Hematopoietic multipotent progenitor cell (in vitro differentiated cells): ENCODE measurements around the gene SLIT3. TPM values are rescaled to one million over a fixed set of nuclear protein-coding genes. Genes with fewer than 3 reads are reported as not detected.

Source experiments
- DNase-seq, 3 donors: peaks; one replicate each; pipeline ENCODE4 v3.0.0-alpha.2; 2011 to 2015; ENCODE audit warnings: low read depth in 2 of 3, low spot score in 2 of 3
- total RNA-seq: library from RNA; depleted of rRNA; stranded (reverse); fragments of >200 nt; gene quantifications from one replicate; pipeline ENCODE4 v1.2.3, GENCODE V29; 2012

The SLIT3 gene
- total RNA-seq: under 0.01 TPM

DNA sequence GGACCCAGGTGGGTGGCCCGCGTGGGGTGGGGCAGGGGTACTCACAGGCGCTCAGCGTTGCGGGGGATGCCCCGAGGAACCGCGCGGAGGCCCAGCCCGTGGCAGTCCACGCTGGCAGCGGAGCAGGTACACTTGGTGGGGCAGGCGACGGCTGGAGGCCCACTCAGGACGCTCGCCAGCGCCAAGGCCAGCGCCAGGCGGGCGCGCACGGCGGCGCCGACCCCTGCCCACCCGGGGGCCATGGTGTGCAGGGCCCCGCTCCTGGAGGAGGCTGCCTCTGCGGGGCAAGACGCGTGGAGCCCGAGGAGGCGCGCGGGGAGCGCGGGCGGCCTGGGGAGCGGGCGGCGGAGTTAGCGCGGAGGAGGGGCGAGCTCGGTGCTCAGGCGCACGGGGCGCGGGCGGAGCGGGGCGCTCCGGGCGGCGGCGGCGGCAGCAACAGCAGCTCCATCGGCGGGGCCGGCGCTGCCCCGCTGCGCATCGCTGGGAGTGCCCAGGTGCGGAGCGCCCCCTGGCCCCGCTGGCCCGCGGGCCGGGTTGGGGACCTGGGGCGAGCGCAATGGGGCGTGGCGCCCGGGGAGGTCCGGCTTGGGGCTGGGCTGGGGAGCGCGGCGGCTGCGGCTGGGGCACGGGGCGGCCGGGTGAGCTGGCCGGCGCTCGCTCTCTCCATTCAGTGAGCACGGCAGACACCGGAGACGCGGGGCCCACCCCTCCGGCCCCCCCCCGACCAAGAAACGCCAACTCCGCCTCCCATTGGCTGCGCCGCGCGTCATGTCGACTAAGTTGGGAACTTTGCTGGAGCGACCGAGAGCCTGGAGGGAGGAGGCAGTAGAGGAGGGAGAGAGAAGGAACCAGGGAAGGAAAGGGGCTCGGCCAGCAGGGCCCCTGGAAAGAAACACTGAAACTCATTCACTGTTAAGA, at the start of gene SLIT3:
Gene SLIT3, minus strand, starts transcription at position 672 of the 918 bp plus-strand sequence. Its CDS starts 430 bp downstream, at position 242.
- peak in 2 of 3 donors; percentile 4 to 5 for DNase-seq

DNA sequence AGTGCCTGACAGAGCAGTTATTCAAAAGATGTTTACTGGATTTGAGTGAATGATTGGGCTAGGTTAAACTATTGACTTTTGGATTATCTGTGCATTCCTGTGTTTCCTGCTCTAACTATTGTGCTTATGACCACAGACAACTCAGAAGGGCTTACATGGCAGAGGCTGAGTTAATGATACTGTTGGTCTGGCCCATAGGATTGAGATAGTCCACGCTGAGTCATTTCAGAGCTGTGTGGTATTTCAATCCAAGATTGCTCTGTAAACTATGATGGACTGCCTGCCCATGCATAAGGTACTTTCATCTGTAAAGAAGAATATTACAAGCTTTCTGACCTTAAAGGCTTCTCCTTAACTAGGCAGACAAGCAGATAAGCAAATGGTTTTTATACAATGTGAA, 49.1 kb upstream of the SLIT3 start:
- no peak for DNase-seq

DNA sequence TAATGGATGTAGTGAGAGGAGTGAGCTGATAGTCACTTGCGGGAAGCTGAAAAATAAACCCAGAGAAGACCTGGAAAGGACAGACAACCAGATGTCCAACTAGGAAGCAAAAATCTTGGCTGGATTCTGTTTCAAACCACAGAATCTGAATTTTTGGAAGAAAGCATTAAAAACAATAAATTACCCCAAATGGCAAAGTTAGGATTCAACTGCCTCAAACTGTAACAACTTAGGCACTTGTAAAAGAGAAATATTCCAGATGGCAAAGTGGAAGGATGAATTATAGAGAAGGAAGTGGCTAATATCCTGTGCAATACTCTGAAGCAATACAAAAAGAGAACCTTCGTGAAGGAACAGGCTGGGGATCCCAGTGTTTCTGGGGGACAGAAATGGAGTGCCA, 46.8 kb upstream of the SLIT3 start:
- DNase-seq: no peak

DNA sequence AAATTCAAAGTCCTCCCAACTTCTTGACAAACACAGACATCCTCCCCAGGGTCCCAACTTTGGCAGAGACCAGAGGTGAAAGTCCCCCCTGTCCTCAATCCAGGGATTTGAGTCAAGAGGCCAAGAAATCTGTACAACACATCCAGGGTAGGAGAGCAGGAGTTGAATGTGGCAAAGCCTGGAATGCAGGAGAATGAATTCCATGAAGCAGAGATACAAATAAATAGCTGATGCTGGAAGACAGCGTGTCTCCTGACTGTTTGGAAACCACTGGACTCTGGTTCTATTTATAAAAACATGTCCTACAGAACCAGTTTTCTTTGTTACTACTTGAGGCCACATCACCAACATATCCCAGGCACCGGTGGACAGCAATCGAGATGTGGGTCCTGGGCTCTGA, 43.7 kb upstream of the SLIT3 start:
- no peak for DNase-seq

DNA sequence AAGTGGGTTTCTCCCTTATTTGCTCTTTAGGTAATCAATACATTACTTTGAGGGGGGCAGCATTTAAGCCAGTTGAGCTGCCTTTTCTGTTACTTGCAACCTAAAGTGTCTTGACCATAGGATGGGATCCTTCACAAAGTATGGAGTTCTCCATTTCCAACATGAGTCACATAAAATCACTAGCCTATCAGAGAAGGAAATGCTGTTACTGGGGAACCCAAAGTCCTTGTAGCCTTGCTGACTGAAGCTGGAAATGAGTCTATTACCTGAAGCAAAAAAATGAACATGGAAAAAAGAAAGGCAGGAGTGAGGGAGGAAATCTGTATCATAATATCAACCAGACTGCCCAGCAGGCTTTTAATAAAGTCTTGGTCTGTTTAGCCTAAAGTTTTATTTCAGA, 42.8 kb upstream of the SLIT3 start:
- DNase-seq: no peak

DNA sequence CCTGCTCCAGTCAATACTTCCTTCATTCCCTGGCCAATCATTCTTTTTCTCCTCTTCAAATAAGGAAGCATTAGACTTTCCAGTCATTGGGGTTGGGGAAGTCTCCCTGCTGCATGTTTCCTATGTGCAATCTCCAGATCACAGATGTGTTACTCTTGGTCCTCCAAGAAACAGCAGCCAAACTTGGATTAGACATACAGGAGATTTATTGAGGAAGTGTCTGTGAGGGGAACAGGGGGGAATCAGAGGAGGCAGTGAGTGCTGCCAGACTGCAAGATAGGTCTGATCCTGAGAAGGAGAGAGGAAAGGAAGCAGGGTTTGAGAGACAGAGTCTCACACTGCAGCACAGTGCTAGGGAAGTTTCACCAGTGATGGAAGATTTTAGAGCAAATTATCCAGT, 40.6 kb upstream of the SLIT3 start:
- DNase-seq: peak in 1 of 3 donors; percentile 24

DNA sequence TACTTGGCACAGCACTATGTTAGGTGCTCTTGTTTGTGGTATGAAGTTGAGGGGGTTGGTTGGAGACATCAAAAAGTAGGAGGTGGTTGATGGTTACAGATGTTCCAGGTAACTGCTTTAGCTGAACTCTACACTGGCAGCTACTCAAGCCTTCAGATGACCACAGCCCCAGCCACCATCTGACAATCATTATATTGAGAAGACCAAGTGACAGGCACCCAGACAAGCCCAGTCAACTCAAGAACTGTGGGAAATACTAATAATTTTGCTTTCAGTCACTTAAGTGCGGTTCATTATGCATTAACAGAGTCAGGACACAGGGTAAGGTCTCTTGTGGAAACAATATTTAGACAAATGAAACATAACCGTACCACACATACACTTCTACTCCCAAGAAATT, 38.9 kb upstream of the SLIT3 start:
- DNase-seq: no peak

DNA sequence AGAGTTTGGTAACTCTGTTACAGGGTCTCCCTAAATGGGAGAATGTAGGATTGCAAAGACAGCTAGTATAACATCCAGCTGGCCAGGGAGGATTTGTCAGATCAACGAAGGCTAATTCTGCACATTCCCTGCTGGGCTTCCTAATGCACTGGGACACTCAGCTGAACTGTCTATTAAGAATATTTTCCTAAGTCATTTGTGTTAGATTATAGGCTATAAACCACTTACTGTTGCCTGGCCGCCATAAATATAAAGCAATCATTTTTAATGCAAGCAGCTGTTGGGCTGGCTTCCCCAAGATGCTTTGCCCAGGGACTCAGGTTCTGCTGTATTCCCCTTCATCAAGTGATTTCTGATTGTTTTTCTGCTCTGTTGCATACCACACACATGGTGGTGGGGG, 35.3 kb upstream of the SLIT3 start:
- DNase-seq: no peak

DNA sequence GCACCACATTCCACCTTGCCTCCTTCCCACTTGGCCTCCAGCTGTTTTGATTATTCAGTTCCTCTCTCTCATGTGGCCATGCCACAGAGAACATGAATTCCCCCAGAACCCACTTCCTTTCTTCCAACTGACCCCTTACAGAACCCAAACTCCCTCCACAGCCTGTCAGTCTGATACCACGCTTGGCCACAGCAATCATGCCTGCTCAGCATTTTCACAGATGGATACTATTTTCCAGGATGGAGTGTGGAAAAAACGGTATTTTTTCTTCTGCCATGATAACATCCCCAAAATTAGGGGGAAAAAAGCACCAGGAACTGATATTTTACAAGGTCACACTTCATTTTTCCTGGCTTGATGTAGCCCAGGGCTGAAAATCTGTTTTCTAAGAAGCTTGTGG, 34.9 kb upstream of the SLIT3 start:
- DNase-seq: no peak

DNA sequence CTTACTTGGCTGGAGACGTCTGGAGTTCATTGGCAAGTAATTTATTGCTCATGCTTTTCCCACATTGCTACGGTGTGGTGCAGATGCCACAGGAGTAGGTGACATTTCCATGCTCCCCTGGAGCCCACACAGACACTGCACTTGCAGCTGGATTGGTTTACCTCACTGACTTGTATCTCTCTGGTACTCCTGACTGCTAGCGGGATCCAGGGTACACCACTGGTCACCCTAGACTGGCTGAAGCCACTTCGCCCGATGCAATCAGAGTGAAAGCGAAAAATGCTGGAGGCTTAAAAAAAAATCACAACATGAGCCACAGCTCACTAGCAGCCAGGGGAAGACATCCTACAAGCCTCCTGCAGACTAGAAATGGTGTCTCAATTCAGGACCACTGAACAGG, 32.6 kb upstream of the SLIT3 start:
- DNase-seq: no peak

DNA sequence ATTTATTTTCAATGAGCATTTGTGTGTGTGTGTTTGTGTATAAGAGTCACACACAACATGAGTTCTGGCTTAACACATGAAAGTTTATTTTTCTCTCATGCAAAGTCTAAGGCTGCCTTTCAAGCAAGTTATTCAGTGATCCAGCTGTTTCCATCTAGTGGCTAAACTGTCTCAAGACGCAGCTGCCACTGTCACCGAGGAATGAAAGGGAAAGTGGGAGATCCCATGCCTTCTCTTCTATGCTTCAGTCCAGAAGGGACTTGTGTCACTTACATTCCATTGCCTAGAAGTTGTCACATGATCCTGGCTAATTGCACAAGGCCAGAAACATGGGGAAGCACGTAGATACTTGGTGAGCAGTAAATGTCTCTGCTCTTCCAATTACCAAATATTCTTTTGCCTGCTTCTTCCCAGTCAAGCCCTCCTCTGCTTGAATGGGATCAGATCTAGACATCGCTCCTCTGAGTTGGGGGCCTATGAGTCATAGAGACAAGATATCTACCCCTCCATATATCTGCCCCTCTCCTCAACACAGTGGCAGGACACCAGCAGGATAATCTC, 30.4 kb upstream of the SLIT3 start:
- DNase-seq: no peak

DNA sequence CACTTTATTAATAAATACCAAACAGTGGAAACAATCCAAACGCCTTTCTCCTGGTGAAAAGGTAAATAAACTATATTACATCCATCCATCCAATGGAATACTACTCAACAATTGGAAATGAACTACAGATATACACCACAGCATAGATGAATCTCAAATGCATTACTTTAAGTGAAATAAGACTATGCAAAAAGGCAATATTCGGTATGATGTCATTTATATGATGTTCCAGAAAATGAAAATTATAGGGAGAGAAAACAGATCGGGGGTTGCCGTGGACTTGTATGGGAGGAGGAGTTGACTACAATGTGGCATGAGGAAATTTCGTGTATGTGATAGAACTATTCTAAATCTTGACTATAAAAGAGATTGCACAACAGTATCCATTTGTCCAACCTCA, 27.5 kb upstream of the SLIT3 start:
- no peak for DNase-seq

DNA sequence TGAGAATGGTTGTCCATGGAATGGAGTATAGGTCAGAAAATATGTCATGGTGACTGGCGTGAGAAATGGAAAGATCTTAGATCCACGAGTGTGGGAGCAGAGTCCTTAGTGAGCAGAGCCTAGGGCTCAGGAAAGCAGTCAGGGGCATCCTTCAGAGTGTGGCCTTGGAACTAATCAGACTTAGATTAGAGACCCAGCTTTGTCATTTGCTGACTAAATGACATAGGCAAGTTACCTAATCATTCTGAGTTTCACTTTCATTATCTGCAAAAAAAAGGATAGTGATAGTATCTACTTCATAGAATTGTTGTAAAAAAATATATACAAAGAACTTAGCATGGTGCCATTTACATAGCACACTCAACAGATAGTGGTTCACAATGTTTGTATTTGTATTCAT, 24.3 kb upstream of the SLIT3 start:
- DNase-seq: no peak

DNA sequence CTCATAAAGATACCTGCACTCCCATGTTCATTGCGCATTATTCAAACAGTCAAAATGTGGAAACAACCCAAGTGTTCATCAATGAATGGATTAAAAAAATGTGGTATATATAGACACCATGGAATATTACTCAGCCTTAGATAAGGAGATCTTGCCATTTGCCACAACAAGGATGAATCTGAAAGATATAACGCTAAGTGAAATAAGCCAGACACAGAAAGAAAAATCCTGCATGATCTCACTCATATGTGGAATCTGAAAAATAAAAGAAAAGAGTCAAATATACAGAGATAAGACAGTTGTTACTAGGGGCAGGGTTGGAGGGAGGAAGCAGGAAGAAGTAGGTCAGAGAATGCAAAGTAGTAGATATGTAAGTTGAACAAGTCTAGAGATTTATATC, 17.6 kb upstream of the SLIT3 start:
- no peak for DNase-seq

DNA sequence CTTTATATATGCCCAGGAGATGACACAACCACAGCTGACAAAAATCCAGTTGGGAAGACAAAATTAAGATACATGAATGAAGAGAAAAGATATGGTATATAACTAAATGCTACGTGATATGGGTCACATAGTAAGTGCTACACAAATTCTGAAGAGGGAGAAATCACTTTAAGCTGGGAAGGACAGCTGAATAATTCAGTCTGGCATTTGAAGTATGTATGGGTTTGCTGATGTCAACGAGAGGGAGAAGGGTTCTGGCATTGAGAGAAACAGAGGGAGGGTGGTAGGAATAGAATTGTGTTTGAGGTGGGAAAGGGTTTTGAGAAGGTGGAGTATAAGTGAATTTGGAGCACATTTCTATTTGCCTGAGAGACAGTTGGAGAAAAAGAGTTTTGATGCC, 6.7 kb upstream of the SLIT3 start:
- DNase-seq: no peak

DNA sequence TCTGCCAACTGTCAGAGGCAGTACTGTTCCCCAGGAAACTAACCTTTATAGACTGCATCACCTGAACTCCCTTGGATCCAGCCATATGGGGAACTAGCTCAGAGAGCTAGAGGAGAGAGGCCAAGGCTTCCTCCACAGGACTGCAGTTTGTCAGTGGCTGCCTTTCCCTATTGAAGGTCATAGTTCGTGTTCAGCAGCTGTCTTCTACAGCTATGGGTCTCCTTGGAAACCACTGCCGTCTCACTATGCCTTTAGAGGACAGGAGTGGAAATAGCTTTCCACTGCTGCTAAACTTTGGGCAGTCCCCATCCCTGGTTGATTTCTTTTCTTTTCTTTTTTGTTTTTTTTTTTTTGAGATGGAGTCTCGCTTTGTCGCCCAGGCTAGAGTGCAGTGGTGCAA, 4.4 kb upstream of the SLIT3 start:
- no peak for DNase-seq

DNA sequence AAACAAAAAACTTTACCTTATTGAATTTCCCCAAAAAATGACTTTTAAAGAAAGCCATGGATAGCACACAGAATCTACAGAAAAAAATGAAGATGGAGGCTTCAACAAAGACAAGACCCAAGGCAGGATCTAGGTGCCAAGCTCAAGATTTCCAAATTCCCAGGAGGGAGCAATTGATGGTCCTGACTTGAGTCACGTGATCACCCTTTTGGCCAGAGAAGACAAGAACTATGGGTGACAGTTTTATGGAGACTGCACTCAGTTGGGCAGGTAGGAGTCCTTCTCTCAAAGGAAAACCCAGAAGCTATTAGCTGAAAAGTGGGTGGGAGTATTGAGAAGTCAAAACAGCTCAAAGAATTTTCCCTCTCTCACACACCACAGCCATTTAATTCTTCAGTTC, 3.2 kb upstream of the SLIT3 start:
- no peak for DNase-seq

DNA sequence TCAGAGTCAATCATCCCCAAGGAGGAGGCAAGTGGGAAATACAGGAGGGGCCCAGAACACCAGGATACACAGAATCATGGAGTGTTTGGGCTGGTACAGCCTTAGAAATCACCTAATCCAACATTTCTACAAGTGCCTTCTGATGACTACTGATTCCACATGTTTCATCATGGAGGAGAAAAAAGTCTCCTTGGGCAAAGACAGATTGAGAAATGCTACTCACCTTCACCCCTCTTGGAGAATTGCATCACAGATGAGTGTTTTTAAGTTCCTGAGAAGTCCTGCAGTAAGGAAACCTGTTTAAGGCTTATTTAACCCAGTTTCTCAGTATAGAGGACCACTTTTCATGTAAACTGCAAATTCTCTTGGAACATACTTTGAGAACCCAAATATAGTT, 2.2 kb upstream of the SLIT3 start:
- DNase-seq: no peak

DNA sequence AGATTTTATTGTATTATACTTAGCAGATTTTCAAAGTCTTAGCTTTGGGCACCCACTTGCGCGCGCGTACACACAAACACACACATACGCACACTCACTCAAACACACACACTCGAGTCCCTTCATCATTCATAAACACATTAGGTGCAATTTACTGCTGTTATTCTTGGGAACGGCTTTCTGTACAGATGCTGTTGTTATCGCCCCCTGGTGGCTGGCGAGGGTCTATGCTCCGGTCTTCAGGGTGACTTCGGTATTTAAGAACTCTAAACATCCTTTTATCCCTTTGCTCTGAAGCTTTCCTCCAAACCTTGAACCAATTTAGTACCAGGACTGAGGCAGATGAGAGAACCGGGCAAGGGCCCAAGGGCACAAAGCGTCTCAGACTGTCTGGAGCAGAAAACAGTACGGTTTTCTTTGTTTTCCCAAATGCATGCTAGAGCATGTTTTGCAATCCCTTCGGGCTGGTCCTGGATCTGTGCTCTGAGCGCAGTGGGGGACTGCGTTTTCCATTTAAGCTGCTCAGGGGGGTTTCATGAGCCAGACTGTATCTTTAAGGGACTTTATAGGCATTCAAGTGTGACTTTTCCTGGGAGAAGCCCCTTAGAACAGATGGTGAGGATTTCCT, 1.7 kb upstream of the SLIT3 start:
- DNase-seq: peak; percentile 2 to 84 (median 70)

DNA sequence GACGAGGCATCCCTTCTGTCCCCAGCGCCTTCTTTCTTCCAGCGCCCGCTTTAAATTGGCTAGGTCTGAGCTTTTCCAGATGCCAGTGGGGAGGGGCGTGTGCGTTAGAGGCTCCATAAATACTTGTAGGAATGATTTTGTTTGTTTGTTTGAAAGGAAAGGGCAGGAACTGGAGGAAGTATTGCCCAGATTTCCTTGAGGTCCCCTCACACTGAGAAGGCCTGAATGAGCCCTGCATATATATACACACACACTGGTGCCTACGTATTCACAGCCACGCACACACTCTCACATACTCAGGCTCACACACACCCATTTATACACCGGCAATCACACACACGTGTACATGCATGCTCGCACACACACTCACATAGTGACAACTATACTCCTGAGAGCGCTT, 1.0 kb upstream of the SLIT3 start:
- no peak for DNase-seq

DNA sequence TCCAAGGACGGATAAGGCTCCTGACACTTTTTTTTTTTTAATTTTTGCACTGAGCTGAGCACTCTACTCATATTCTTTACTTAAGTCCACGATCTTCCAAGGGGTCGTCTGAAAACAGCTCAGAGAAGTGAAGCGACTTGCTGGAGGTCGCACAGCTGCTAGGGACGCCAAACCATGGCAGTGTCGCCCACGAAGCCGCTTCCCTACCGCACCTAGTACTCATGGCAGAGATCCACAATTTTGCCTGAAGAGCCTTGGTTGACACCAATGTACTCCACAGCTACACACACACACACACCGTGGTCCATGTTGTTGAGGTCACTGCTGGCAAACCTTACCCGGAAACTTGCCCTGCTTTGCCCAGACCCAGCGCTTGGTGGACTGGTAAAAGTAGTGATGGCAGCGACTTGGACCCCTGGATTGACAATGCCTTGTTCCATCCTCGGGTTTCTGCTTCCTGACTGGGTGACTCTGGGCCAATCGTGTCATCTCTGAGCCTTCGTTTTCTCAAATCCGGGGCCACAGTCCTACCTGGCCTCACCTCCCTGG, 521 bp upstream of the SLIT3 start:
- DNase-seq: no peak
